PC-3 (cell line): ENCODE data around the gene BFSP1. TPM values are rescaled to one million over a fixed set of nuclear protein-coding genes. Genes with fewer than 3 reads are reported as not detected.

Source experiments
- ATAC-seq: fragments of 200-7000 bp; cut with Tn5 transposase; 2 replicates; pipeline ENCODE4 v1.9.1; 2020; ENCODE audit warnings: mild to moderate bottlenecking, moderate library complexity
- BruUV-seq: library from RNA; stranded (reverse); fragments of 400-500 nt; replicated peaks from 2 replicates; lab custom pipeline; 2021; lab: Mats Ljungman, UMichigan
- CTCF ChIA-PET: fragments of 300-600 bp; sonication (Branson Sonifier 250); formaldehyde crosslinking; loops from one replicate; lab custom pipeline; 2022; ENCODE audit warnings: antibody characterized with exemption; lab: Charles Lee
- POLR2A ChIA-PET: fragments of 300-600 bp; sonication (Branson Sonifier 250); formaldehyde crosslinking; loops from one replicate; lab custom pipeline; 2022; ENCODE audit warnings: antibody characterized with exemption; ENCODE audit not compliant: unreplicated experiment; lab: Charles Lee
- DNase-seq: peaks from one replicate; pipeline ENCODE4 v3.0.0-alpha.2; 2015
- H2AFZ ChIP-seq: fragments of 300-600 bp; sonication (generic); 2 replicates; pipeline ENCODE4 v1.6.0; 2016; ENCODE audit warnings: antibody characterized with exemption, low read length
- H3F3A ChIP-seq: fragments of 300-600 bp; sonication (generic); one replicate; pipeline ENCODE4 v1.6.0; 2017; ENCODE audit warnings: antibody characterized with exemption, low read length, control low read depth, mild to moderate bottlenecking; ENCODE audit not compliant: unreplicated experiment
- H3K27ac ChIP-seq: fragments of 300-600 bp; sonication (generic); 2 replicates; pipeline ENCODE4 v1.5.1; 2016; ENCODE audit warnings: mild to moderate bottlenecking, low read length
- H3K27me3 ChIP-seq: fragments of 300-600 bp; sonication (generic); 2 replicates; pipeline ENCODE4 v1.6.1; 2016; ENCODE audit warnings: low read length, mixed read lengths
- H3K36me3 ChIP-seq: fragments of 300-600 bp; sonication (generic); 2 replicates; pipeline ENCODE4 v1.6.1; 2016; ENCODE audit warnings: low read depth, mixed run types, low read length, mixed read lengths
- H3K4me1 ChIP-seq: fragments of 300-600 bp; sonication (generic); 2 replicates; pipeline ENCODE4 v1.5.1; 2016; ENCODE audit warnings: low read length; ENCODE audit not compliant: insufficient read depth
- H3K4me2 ChIP-seq: fragments of 300-600 bp; sonication (generic); 2 replicates; pipeline ENCODE4 v1.6.0; 2016; ENCODE audit warnings: low read length
- H3K4me3 ChIP-seq: fragments of 300-600 bp; sonication (generic); 2 replicates; pipeline ENCODE4 v1.5.1; 2016; ENCODE audit warnings: mild to moderate bottlenecking, low read length, mixed read lengths
- H3K79me2 ChIP-seq: fragments of 300-600 bp; sonication (generic); 2 replicates; pipeline ENCODE4 v1.6.1; 2017; ENCODE audit warnings: low read length, mixed read lengths
- H3K9ac ChIP-seq: fragments of 300-600 bp; sonication (generic); 2 replicates; pipeline ENCODE4 v1.6.0; 2016; ENCODE audit warnings: mild to moderate bottlenecking, low read length
- H3K9me2 ChIP-seq: fragments of 300-600 bp; sonication (generic); replicated peaks from 2 replicates; pipeline ENCODE4 v1.6.1; 2016; ENCODE audit warnings: mixed run types, low read length, mixed read lengths
- H3K9me3 ChIP-seq: fragments of 300-600 bp; sonication (generic); 2 replicates; pipeline ENCODE4 v1.6.1; 2016; ENCODE audit warnings: low read length, mixed read lengths
- H4K20me1 ChIP-seq: fragments of 300-600 bp; sonication (generic); 2 replicates; pipeline ENCODE4 v1.6.1; 2016; ENCODE audit warnings: low read length, mixed read lengths
- EZH2 ChIP-seq: fragments of 300-600 bp; sonication (generic); IDR thresholded peaks from one replicate; pipeline ENCODE4 v1.6.1; 2017; ENCODE audit warnings: antibody characterized with exemption, mild to moderate bottlenecking, low read length; ENCODE audit not compliant: unreplicated experiment
- EZH2phosphoT487 ChIP-seq: fragments of 300-600 bp; sonication (generic); IDR thresholded peaks from 2 replicates; pipeline ENCODE4 v1.6.1; 2018; ENCODE audit warnings: mild to moderate bottlenecking, antibody characterized with exemption, low read length, borderline replicate concordance
- intact Hi-C: fragments of 100-400 bp; cut with micrococcal nuclease; formaldehyde crosslinking; loops from 2 replicates; pipeline ENCODE4 v1.9.0; 2023
- total RNA-seq: library from RNA; depleted of rRNA; stranded (reverse); fragments of >200 nt; gene quantifications from 2 replicates; pipeline ENCODE4 v1.2.3, GENCODE V29; 2014
- TF ChIP-seq, protein P1 (sequence below): fragments of 300-600 bp; sonication (generic); conservative IDR thresholded peaks from 2 replicates; pipeline ENCODE4 v1.5.1; 2017; ENCODE audit warnings: antibody characterized with exemption, low read depth, mild to moderate bottlenecking, low read length

The BFSP1 gene
- total RNA-seq, 1 experiment from 2014 or later, result 2.7 TPM

DNA sequence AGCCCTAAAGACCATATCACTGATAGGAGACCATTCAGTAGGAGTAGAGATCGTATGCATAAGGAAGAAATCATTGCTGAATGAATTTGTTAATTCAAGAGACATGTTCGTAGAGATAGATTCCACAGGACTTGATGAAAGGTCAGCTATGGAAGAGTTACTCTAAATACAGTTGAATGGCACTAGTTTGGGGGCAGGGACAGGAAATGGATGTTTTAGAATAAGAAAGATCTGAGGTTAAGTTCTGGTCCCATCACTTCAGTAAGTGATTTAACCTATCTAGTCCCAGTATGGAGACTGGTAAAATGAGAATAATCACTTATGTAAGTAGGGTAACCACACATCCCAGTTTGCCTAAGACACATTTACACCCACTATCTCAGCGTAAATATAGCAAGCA is 2.9 kb upstream of the BFSP1 start:
- TF ChIP-seq EZH2phosphoT487, result no peak
- TF ChIP-seq, protein P1, sequence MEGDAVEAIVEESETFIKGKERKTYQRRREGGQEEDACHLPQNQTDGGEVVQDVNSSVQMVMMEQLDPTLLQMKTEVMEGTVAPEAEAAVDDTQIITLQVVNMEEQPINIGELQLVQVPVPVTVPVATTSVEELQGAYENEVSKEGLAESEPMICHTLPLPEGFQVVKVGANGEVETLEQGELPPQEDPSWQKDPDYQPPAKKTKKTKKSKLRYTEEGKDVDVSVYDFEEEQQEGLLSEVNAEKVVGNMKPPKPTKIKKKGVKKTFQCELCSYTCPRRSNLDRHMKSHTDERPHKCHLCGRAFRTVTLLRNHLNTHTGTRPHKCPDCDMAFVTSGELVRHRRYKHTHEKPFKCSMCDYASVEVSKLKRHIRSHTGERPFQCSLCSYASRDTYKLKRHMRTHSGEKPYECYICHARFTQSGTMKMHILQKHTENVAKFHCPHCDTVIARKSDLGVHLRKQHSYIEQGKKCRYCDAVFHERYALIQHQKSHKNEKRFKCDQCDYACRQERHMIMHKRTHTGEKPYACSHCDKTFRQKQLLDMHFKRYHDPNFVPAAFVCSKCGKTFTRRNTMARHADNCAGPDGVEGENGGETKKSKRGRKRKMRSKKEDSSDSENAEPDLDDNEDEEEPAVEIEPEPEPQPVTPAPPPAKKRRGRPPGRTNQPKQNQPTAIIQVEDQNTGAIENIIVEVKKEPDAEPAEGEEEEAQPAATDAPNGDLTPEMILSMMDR, result no peak
- TF ChIP-seq EZH2, result no peak
- Histone ChIP-seq H3K27me3 (no peaks in the 10 kb centered on the region), H3F3A (peaks cover 3% of the 10 kb centered on the region), H3K9me3 (no peaks in the 10 kb centered on the region), H3K4me2 (no peak overlapping the region), H3K4me1 (peaks cover 35% of the 10 kb centered on the region), H3K36me3 (no peaks in the 10 kb centered on the region), H3K9me2 (no peaks in the 10 kb centered on the region), H3K4me3 (no peak overlapping the region), H4K20me1 (no peaks in the 10 kb centered on the region), H3K27ac (no peak overlapping the region), H3K9ac (no peak overlapping the region), H3K79me2 (no peaks in the 10 kb centered on the region), H2AFZ (no peak overlapping the region)
- intact Hi-C loops, result loop anchor here (10.0 kb wide), 1 partner anchor 461 kb away; no protein-coding TSS in a partner anchor
- ChIA-PET POLR2A (interaction anchor here (0.7 kb wide), 1 partner anchor 61 kb away, joined by 3 read pairs; no protein-coding TSS in a partner anchor), CTCF (no interaction called here)
- no peak for DNase-seq
- BruUV-seq, result no TSS peak
- ATAC-seq, result no peak

DNA sequence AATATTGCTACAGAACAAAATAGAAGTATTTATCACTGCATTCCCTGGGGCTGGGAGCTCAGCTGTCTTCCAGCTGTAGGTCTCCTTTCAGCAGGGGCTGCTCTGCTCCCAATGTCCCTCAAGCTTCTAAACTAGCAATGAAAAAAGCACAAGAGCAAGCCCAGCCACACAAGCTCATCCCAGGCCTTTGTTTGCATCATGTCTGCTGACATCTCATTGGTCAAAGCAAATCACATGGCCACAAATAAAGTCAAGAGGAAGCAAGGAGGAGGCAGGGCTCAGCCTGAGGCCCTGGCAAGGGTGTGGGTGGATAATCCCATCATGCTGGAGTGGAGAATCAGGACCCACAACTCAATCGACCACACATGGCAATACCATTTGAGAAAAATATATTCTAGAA is 2.2 kb upstream of the BFSP1 start:
- Histone ChIP-seq H3K4me2 (no peak overlapping the region), H3K27ac (no peak overlapping the region), H3K4me3 (no peak overlapping the region), H3K9ac (no peak overlapping the region), H3K79me2 (no peaks in the 10 kb centered on the region), H3K9me3 (no peaks in the 10 kb centered on the region), H2AFZ (no peak overlapping the region), H3K9me2 (no peaks in the 10 kb centered on the region), H3F3A (peaks cover 3% of the 10 kb centered on the region), H3K27me3 (no peaks in the 10 kb centered on the region), H4K20me1 (no peaks in the 10 kb centered on the region), H3K36me3 (no peaks in the 10 kb centered on the region), H3K4me1 (peaks cover 29% of the 10 kb centered on the region)
- BruUV-seq, result no TSS peak
- DNase-seq (peak; percentile 61), ATAC-seq (no peak; the same call in 1 of the 2 replicates)
- TF ChIP-seq, protein P1, result no peak
- TF ChIP-seq EZH2 (no peak), EZH2phosphoT487 (no peak)
- ChIA-PET POLR2A (interaction anchor here (0.6 kb wide), 2 partner anchors 40 to 804 kb away, joined by 6 read pairs; partner anchors contain the start of gene SNRPB2), CTCF (no interaction called here)
- intact Hi-C loops, result loop anchor here (10.0 kb wide), 1 partner anchor 461 kb away; no protein-coding TSS in a partner anchor

DNA sequence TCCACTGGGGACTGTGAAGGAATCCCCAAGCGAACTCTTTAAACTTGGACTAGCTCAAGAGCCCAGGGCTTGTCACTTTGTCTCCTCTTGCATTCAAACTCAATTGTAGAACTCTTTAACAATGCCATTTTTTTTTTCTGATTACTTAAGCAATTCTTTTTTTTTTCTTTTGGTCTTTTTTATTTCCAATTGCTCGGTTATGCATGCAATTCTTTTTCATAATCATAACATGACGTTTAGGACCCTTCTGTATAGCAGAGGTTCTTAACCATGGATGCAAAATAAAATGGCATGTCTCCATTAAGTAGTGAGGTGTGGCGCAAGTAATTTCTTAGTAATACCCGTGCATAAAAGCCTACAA is 466 bp upstream of the BFSP1 start:
- Histone ChIP-seq H3K27ac (peak overlapping the region; percentile 11; the same call in 1 of the 2 replicates), H3K4me1 (peaks cover 15% of the 10 kb centered on the region), H3K27me3 (no peaks in the 10 kb centered on the region), H3K9me2 (no peaks in the 10 kb centered on the region), H3F3A (peaks cover 3% of the 10 kb centered on the region), H3K79me2 (no peaks in the 10 kb centered on the region), H4K20me1 (no peaks in the 10 kb centered on the region), H3K36me3 (no peaks in the 10 kb centered on the region), H3K4me2 (peak overlapping the region; percentile 93), H3K9me3 (no peaks in the 10 kb centered on the region), H2AFZ (peak overlapping the region; percentile 98), H3K4me3 (peak overlapping the region; percentile 87), H3K9ac (peak overlapping the region; percentile 76)
- BruUV-seq, result TSS peak; percentile 69
- no peak for DNase-seq
- ChIA-PET CTCF (interaction anchor here (0.7 kb wide), 1 partner anchor 25 kb away, joined by 8 read pairs; no protein-coding TSS in a partner anchor), POLR2A (interaction anchor here (0.6 to 1.2 kb wide), 2 partner anchors 38 to 151 kb away, joined by 9 to 12 read pairs; partner anchors contain the start of gene DSTN)
- TF ChIP-seq, protein P1, result no peak
- TF ChIP-seq EZH2 (no peak), EZH2phosphoT487 (no peak)
- no peak for ATAC-seq
- intact Hi-C loops, result loop anchor here (2.0 to 10.0 kb wide), 2 partner anchors 27 to 463 kb away; no protein-coding TSS in a partner anchor
